ENCODE measurements around the gene ARL4D.
"Not testable (repeated sequence)": the region's sequence is repeated elsewhere in the genome, so short reads cannot be mapped to it uniquely, and the experiment has no call there.

ARL4D gene

DNA sequence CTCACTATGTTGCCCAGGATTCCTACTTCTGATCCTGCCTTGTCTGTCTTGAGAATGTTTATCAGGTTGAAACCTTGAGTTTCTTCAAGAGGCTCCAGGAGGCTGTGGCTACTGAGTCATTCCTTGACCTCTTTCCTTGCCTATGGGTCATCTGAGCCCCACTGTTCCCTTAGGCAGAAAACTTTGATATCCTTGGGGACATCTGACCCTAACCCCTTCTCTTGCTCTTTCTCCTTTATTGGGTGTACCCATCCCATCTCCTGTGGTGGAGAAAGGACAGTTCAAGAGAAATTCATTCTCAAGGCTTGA, 12.5 kb downstream of the ARL4D start:
- H3K4me3 ChIP-seq (replicated peaks in 1 of 2; ENCODE audit: low read depth in 2 of 2, low read length in 2 of 2): no peak overlapping the region
- no peak for DNase-seq (ENCODE audit: low read depth in 2 of 2)
- TF ChIP-seq, protein P1, sequence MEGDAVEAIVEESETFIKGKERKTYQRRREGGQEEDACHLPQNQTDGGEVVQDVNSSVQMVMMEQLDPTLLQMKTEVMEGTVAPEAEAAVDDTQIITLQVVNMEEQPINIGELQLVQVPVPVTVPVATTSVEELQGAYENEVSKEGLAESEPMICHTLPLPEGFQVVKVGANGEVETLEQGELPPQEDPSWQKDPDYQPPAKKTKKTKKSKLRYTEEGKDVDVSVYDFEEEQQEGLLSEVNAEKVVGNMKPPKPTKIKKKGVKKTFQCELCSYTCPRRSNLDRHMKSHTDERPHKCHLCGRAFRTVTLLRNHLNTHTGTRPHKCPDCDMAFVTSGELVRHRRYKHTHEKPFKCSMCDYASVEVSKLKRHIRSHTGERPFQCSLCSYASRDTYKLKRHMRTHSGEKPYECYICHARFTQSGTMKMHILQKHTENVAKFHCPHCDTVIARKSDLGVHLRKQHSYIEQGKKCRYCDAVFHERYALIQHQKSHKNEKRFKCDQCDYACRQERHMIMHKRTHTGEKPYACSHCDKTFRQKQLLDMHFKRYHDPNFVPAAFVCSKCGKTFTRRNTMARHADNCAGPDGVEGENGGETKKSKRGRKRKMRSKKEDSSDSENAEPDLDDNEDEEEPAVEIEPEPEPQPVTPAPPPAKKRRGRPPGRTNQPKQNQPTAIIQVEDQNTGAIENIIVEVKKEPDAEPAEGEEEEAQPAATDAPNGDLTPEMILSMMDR (IDR thresholded peaks at IDR 0.05; ENCODE audit: low read depth, low read length): no peak

- no peak for DNase-seq (ENCODE audit: low read depth in 2 of 2)
- TF ChIP-seq, protein P1 (IDR thresholded peaks at IDR 0.05; ENCODE audit: low read depth, low read length): no peak
- no peak overlapping the region for H3K4me3 ChIP-seq (replicated peaks in 1 of 2; ENCODE audit: low read depth in 2 of 2, low read length in 2 of 2)
These were observed 13.0 kb downstream of the ARL4D start for GRCh38 chr17:43411749-43412148.

GRCh38 chr17:43412166-43412565, 13.4 kb downstream of the ARL4D start:
- TF ChIP-seq, protein P1 (IDR thresholded peaks at IDR 0.05; ENCODE audit: low read depth, low read length): no peak
- no peak overlapping the region for H3K4me3 ChIP-seq (replicated peaks in 1 of 2; ENCODE audit: low read depth in 2 of 2, low read length in 2 of 2)

DNA sequence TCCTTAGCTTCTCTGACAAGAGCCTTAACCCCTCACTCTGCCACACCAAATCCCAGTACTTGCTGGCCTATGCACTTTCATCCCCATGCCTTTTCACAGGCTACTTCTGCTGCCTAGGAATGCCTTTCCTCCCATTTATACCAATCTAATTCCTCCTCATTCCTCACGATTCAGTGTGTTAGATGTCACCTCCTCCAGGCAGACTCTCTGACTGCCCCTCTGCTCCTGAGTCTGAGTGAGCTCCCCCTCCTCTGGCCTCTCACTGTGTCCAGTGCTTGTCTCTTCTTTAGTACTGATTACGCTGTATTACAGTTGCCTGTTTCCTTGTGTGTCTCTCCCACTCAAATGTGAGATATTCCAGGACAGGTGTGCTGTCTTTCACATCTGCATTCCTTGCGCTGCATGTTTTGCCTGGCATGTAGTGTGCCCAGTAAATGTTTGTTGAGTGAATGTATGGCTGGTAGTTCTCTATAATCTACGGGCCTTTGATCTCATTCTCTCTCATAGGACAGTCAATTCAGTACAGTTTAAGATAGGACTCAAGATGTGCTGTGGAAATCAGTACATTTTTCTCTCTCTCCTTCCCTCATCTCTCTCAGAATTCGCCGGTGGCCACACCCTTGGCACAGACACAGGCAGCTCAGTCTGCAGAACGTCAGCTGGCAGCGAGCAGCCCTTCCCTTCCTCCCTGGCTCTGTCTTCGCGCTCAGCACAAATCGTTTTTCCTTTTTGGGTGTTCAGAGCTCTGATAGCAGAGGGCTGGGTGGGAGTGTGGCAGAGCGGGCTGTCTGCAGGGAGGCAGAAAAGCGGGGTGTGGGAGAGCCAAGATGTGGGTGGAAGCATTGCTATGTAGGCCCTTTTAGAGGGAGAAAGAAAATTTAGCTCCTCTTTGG, 18.5 kb downstream of the ARL4D start:
- TF ChIP-seq, protein P1 (IDR thresholded peaks at IDR 0.05; ENCODE audit: low read depth, low read length): no peak
- DNase-seq (ENCODE audit: low read depth in 2 of 2): peak; percentile 51 to 84
- H3K4me3 ChIP-seq (replicated peaks in 1 of 2; ENCODE audit: low read depth in 2 of 2, low read length in 2 of 2): no peak overlapping the region

More at GRCh38 chr17:43412166-43412565, 13.4 kb downstream of the ARL4D start:
- DNase-seq (ENCODE audit: low read depth in 2 of 2): no peak

DNA sequence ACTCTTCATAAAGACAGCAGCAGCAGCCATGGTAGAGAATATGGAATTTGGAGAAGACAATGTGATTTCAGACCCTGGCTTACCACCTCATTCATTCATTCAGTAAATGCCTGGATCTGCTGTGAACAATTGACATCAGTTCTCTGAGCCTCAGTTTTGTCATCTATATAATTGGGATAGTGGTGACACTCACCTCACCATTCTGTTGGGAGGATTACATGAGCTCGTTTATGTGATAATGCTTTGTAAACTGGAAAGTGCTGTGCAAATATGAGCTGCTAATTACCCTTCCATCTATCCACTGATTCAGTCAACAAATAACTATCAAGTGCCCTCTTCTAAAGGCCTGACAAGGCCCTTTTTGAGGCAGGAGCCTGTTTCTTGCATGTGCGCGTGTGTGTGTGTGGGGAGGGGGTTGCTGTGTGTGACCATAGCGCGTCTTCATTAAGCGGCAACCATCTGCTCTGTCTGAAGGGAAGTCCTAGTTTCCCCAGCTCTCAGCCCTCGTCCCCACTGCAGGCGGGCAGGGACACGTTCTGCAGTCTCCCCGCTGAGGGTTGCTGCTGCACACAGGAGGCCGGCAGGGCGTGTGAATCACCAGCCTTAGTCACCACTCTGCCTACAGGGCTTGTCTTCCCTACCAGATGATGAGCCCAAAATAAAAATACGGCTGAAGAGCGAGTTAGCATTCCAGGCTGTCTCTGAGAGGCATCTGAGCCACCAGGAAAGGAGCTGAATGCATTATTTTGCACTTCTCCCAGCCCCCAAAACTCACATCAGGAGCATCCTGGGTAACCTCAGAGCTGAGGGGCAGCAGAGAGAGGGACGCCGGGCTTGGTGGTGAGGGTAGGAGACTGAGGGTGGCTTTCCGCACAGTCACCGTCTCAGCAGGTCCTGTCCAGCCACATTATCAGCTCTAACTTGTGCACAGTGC, 19.9 kb downstream of the ARL4D start:
- H3K4me3 ChIP-seq (replicated peaks in 1 of 2; ENCODE audit: low read depth in 2 of 2, low read length in 2 of 2): peak overlapping the region in 1 of 2 donors; percentile 2
- TF ChIP-seq, protein P1 (IDR thresholded peaks at IDR 0.05; ENCODE audit: low read depth, low read length): no peak
- peak; percentile 78 to 87 for DNase-seq (ENCODE audit: low read depth in 2 of 2)

GRCh38 chr17:43419375-43419882, 20.6 kb downstream of the ARL4D start:
- H3K4me3 ChIP-seq (replicated peaks in 1 of 2; ENCODE audit: low read depth in 2 of 2, low read length in 2 of 2); DNase-seq (ENCODE audit: low read depth in 2 of 2): not testable (repeated sequence)

All from cardiac fibroblast (primary cell).